Measurements from ENCODE around the gene RGS6.

Gene RGS6

GRCh38 chr14:72594099-72594901 is 662.1 kb downstream of the RGS6 start:
- H3K79me2 ChIP-seq (ENCODE audit: control insufficient read depth, low read length) = no peaks in the 10 kb centered on the region
- no peaks in the 10 kb centered on the region for H3K9me2 ChIP-seq (replicated peaks; ENCODE audit: control insufficient read depth, low read length)
- peaks cover 13% of the 10 kb centered on the region for H3K4me1 ChIP-seq (ENCODE audit: control insufficient read depth, low read length)
- H3K27ac ChIP-seq (ENCODE audit: low read depth, low read length) = no peak overlapping the region
- no peak overlapping the region for H3K4me2 ChIP-seq (ENCODE audit: low read length)
- TF ChIP-seq EZH2phosphoT487 (IDR thresholded peaks at IDR 0.05; ENCODE audit: borderline replicate concordance, low read length) (no peak), CTCF (IDR thresholded peaks at IDR 0.05; ENCODE audit: low read depth, low read length, poor library complexity, severe bottlenecking) (no peak)
- no peak overlapping the region for H3K4me3 ChIP-seq (ENCODE audit: low read length)
- no peaks in the 10 kb centered on the region for H3K36me3 ChIP-seq (ENCODE audit: control insufficient read depth, low read length)
- no peaks in the 10 kb centered on the region for H3K9me3 ChIP-seq (ENCODE audit: control insufficient read depth, insufficient read depth, low read length)
- peaks cover 36% of the 10 kb centered on the region for H3K27me3 ChIP-seq (ENCODE audit: control insufficient read depth, low read length)
- H4K20me1 ChIP-seq (ENCODE audit: control insufficient read depth, insufficient read depth, low read depth, low read length) = no peaks in the 10 kb centered on the region
- H3F3A ChIP-seq (ENCODE audit: control insufficient read depth, insufficient read depth) = no peaks in the 10 kb centered on the region

GRCh38 chr14:72595152-72595862 is 663.1 kb downstream of the RGS6 start:
- peaks cover 13% of the 10 kb centered on the region for H3K4me1 ChIP-seq (ENCODE audit: control insufficient read depth, low read length)
- H3K27ac ChIP-seq (ENCODE audit: low read depth, low read length) = no peak overlapping the region
- H3K79me2 ChIP-seq (ENCODE audit: control insufficient read depth, low read length) = no peaks in the 10 kb centered on the region

More at GRCh38 chr14:72595152-72595862, 663.1 kb downstream of the RGS6 start:
- Histone ChIP-seq H3K36me3 (ENCODE audit: control insufficient read depth, low read length) (no peaks in the 10 kb centered on the region), H3K4me2 (ENCODE audit: low read length) (no peak overlapping the region), H3K9me3 (ENCODE audit: control insufficient read depth, insufficient read depth, low read length) (no peaks in the 10 kb centered on the region), H3F3A (ENCODE audit: control insufficient read depth, insufficient read depth) (no peaks in the 10 kb centered on the region), H3K27me3 (ENCODE audit: control insufficient read depth, low read length) (peaks cover 30% of the 10 kb centered on the region), H4K20me1 (ENCODE audit: control insufficient read depth, insufficient read depth, low read depth, low read length) (no peaks in the 10 kb centered on the region), H3K4me3 (ENCODE audit: low read length) (no peak overlapping the region), H3K9me2 (replicated peaks; ENCODE audit: control insufficient read depth, low read length) (no peaks in the 10 kb centered on the region)
- TF ChIP-seq CTCF (IDR thresholded peaks at IDR 0.05; ENCODE audit: low read depth, low read length, poor library complexity, severe bottlenecking) (no peak), EZH2phosphoT487 (IDR thresholded peaks at IDR 0.05; ENCODE audit: borderline replicate concordance, low read length) (no peak)

All from DOHH2 (cell line).